HUES64 (cell line): ENCODE measurements around the gene TIMM44.
A peak's percentile ranks its signal among the peaks of the same experiment; 100 is the strongest.

Source experiments
- H3K27ac ChIP-seq: 2 replicates; pipeline ENCODE4 v1.7.0; 2013; ENCODE audit warnings: low read depth, low read length, inconsistent platforms
- H3K27me3 ChIP-seq: 2 replicates; pipeline ENCODE4 v1.6.1; 2013; ENCODE audit warnings: mild to moderate bottlenecking, low read length; ENCODE audit not compliant: insufficient read depth
- H3K36me3 ChIP-seq: 2 replicates; pipeline ENCODE4 v1.6.1; 2013; ENCODE audit warnings: mild to moderate bottlenecking, low read length; ENCODE audit not compliant: insufficient read depth
- H3K4me1 ChIP-seq: 2 replicates; pipeline ENCODE4 v1.6.1; 2013; ENCODE audit warnings: mild to moderate bottlenecking, low read length, moderate library complexity; ENCODE audit not compliant: insufficient read depth
- H3K4me3 ChIP-seq: 2 replicates; pipeline ENCODE4 v1.5.1; 2013; ENCODE audit warnings: mild to moderate bottlenecking, low read length, moderate library complexity
- H3K9ac ChIP-seq: 2 replicates; pipeline ENCODE4 v1.6.1; 2013; ENCODE audit warnings: mild to moderate bottlenecking, low read depth, low read length
- H3K9me3 ChIP-seq: 2 replicates; pipeline ENCODE4 v1.6.1; 2013; ENCODE audit warnings: low read depth, low read length; ENCODE audit not compliant: insufficient read depth
- WGBS: fragments of 150-250, 120-280 bp; methylation state at CpG from one replicate; pipeline ENCODE4 v1.1.7; 2013; ENCODE audit warnings: missing lambda C conversion rate; 5-methylcytosine and 5-hydroxymethylcytosine counted together

The TIMM44 gene

DNA sequence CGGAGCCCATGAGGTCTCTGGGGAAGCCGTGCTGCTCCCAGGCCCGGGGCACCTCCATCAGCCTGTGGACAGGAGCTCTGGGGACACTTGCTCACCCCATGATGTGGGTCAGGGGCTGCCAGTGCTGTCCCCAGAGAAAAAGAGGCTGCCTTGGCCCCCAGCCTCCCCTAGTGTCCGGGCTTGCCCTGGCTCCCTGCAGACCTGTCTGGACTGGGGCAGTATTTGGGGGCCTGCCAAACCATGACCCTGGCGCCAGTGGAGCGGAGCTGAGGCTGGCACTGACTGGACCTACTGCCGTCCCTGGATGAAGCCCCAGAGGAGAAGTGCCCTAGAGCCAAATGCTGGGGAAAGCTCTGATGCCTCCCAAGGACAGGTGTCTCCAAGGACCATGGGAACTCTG lies 31.6 kb upstream of the TIMM44 start:
- Histone ChIP-seq H3K4me1 (no peaks in the 10 kb centered on the region), H3K36me3 (peaks cover 80% of the 10 kb centered on the region), H3K9me3 (no peaks in the 10 kb centered on the region), H3K9ac (no peak overlapping the region), H3K4me3 (no peak overlapping the region), H3K27me3 (no peaks in the 10 kb centered on the region), H3K27ac (no peak overlapping the region)
- WGBS: 96% methylated on average over 7 of the region's 7 CpGs

DNA sequence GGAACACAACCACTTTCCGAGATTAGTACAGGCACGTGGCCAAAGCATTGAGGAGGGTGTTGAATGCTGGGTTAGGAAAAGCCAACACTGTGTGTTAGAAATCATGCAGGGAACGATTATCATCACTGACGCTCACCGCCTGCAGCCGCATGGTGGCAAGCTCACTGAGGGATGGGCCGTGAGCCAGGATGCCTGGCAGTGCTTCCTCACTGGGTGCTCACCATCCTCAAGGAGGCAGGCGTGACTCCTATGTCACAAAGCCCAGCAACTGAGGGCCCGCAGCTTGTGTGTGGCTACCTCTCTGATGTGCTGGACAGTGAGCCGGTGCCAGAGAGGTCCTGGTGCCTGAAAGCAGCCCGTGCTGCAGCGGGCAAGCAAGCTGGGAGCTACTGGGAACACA lies 30.4 kb upstream of the TIMM44 start:
- Histone ChIP-seq H3K4me1 (peaks cover 9% of the 10 kb centered on the region), H3K27ac (no peak overlapping the region), H3K4me3 (no peak overlapping the region), H3K9me3 (no peaks in the 10 kb centered on the region), H3K27me3 (no peaks in the 10 kb centered on the region), H3K36me3 (peaks cover 76% of the 10 kb centered on the region), H3K9ac (0 out of 2 replicates have a peak overlapping the region, but pooled peaks have one; percentile 20)
- 97% methylated on average over 12 of the region's 12 CpGs for WGBS

DNA sequence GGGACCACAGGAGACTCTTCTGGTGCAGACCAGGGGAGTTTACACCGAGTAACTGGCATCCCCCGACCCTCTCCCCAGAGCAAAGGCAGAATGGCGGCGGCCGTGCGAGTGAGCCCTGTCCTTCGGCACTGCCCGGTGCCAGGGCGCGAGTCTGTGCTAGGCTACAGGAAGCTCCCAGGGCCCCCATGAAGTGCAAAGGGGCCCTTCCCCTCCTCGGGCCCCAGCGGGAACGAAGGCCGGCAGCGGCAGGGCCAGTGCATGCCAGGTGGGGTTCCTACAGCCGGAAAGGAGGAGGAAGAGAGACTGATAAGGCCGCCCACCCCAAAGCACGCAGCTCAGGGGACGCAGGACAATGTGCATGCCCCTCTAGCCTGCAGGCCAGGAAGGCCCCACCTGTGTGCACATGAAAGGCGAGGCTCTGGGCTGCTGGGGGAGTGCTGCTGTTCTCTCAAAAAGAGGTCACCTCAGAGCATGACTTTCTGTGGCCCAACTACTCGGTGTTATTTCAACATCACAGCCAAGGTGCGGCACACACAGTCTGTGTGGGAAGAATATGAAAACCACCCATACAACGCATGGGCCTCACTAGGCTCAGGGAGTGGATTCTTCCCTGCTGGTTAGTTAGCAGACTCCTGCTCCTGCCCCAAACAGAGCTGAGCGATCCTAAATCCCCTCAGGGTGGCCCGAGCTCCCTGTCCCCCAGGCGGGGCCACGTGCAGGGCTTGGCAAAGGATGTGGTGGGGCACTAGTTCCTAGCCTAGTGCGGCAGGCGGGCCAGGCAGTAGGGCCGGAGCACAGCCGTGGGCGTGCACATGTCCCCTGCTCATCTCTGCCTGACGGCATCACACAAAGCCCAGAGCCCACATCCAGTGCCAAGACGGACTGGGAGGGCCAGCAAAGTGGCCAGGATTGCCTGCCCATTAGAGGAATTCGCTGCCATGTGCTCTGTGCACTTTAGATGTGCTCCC lies 28.4 kb upstream of the TIMM44 start:
- Histone ChIP-seq H3K9me3 (no peaks in the 10 kb centered on the region), H3K4me1 (peaks cover 12% of the 10 kb centered on the region), H3K4me3 (no peak overlapping the region), H3K9ac (no peak overlapping the region; the same call in 1 of the 2 replicates), H3K36me3 (peaks cover 76% of the 10 kb centered on the region), H3K27me3 (no peaks in the 10 kb centered on the region), H3K27ac (no peak overlapping the region; the same call in 1 of the 2 replicates)
- WGBS: 93% methylated on average over 35 of the region's 35 CpGs

DNA sequence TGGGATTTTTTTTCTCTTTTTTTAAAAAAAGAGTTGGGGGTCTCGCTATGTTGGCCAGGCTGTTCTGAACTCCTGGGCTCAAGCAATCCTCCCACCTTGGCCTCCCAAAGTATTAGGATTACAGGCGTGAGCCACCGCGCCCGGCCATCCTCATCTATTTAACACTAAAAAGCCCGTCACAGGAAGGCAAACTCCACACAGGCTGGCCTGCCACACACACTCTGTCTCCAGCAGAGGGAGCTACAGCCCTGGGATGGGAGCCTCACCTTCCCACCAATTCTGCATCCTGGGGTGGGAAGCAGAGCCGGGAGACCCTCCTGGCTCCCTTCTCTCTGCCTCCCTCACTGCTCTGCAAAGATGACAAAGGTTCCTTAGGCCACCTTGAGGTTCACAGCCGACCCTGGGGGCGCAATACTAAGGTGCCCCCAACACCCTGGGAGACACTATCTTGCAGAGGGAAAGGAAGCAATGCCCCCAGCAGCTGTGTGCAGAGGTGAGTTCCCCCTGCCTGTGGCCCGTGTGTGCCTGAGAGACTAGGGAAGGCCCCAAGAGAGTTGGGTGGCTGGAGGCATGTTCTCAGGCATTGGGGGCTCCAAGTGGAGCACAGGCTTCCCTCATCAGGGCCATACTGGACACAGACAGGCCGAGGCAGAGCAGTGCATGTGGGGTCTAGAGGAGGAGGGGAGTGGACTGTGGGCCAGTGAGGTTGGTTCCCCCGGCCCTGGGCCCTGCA lies 27.4 kb upstream of the TIMM44 start:
- peak overlapping the region; percentile 14; the same call in 1 of the 2 replicates for H3K27ac ChIP-seq
- H3K9ac ChIP-seq: no peak overlapping the region
- no peaks in the 10 kb centered on the region for H3K9me3 ChIP-seq
- WGBS: 80% methylated on average over 12 of the region's 12 CpGs
- no peaks in the 10 kb centered on the region for H3K27me3 ChIP-seq
- H3K36me3 ChIP-seq: peaks cover 80% of the 10 kb centered on the region
- peaks cover 12% of the 10 kb centered on the region for H3K4me1 ChIP-seq
- no peak overlapping the region for H3K4me3 ChIP-seq

DNA sequence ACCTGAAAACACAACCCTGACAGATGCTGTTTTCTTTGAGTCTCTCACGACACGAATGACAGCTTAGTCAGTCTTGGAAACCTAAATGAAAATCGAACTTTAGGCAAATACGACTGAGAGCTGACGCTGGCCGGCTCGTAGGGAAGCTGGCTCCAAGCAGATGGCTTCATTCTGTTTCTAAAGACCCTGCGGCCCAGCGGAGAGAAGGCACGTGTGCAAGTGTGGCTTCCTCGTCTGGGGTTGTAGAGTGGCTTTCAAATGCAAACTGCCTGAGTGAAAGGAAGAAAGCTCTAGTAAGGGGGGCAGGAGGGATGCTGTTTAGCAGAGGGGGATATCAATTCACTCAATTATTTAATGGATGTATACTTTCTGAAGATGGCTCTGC lies 26.1 kb upstream of the TIMM44 start:
- Histone ChIP-seq H3K9ac (peak overlapping the region; percentile 58; the same call in 1 of the 2 replicates), H3K4me3 (no peak overlapping the region), H3K27ac (peak overlapping the region; percentile 79), H3K36me3 (peaks cover 82% of the 10 kb centered on the region), H3K9me3 (no peaks in the 10 kb centered on the region), H3K27me3 (no peaks in the 10 kb centered on the region), H3K4me1 (peaks cover 12% of the 10 kb centered on the region)
- 38% methylated on average over 11 of the region's 11 CpGs for WGBS

DNA sequence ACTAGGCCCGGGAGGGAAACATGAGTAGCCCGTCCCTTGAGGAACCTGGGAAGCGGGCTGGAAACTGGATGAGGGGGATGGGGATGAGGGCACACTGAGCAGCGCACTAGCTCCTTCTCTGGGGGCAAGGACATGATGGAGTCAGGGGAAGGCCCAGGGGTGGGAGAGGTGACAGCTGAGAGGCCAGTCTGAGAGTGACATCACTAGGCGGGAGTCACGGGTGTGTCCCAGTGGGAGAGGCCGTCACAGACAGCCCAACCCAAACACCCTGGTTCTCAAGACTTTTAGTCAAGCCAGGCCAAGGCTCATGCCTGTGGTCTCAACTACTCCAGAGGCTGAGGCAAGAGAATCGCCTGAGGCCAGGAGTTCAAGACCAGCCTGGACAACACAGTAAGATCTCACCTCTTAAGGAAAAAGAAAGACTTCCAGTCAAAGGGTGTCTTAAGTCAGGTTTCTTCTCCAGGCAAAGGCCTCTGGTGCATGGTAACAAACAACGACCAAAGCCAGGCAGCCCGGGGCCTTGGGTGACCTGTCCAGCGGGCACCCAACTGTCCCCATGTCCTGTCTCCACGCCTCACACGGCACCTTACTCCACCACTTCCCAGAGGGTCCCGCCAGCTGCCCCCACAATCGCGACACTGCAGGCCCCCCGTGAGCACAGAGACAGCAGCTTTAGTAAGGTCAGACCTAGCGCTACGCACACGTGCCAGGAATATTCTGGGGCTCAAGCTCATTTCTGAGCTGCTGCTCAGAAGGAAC lies 25.5 kb upstream of the TIMM44 start:
- 91% methylated on average over 20 of the region's 20 CpGs for WGBS
- Histone ChIP-seq H3K36me3 (peaks cover 82% of the 10 kb centered on the region), H3K9ac (peak overlapping the region; percentile 58; the same call in 1 of the 2 replicates), H3K27me3 (no peaks in the 10 kb centered on the region), H3K4me3 (no peak overlapping the region), H3K27ac (peak overlapping the region; percentile 79), H3K4me1 (peaks cover 12% of the 10 kb centered on the region), H3K9me3 (no peaks in the 10 kb centered on the region)

DNA sequence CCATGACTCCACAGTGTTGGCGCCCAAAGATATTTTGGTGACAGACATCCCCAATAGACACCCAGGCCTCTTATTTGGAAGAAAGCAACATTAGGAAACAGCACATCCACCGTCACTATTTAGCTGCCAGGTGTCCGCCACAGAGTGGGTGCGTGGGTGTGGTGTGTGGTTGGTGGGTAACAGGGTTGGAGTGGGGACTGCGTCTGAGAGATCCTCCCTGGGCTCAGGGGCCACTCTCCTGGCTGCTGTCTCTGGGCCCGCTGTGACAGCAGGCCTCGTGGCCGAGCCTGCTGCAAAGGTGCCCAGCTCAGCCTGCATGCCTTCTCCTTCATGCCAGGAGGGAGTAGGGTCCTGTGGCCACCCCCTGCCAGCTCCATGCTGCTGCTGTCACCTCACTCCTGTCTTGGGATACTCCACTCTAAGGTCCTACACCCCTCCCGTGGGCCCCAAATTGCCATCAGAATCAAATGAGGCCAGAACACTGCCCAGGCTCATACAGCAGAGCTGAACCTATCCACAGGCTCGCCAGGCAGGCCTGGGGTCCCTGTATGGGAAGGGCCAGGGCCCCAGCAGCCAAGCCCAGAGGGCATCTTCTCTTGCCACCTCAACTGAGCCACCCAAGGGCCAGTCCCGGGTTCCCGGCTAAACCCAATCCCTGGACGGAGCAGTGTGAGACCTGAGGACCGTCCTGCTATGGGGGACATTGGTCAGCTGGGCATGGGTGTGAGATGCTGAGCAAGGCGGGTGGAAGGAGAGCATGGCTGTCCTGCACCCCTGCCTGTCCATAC lies 24.7 kb upstream of the TIMM44 start:
- Histone ChIP-seq H3K9ac (no peak overlapping the region), H3K36me3 (peaks cover 82% of the 10 kb centered on the region), H3K27ac (no peak overlapping the region), H3K9me3 (no peaks in the 10 kb centered on the region), H3K4me3 (no peak overlapping the region), H3K27me3 (no peaks in the 10 kb centered on the region), H3K4me1 (peaks cover 12% of the 10 kb centered on the region)
- WGBS: 96% methylated on average over 15 of the region's 15 CpGs

DNA sequence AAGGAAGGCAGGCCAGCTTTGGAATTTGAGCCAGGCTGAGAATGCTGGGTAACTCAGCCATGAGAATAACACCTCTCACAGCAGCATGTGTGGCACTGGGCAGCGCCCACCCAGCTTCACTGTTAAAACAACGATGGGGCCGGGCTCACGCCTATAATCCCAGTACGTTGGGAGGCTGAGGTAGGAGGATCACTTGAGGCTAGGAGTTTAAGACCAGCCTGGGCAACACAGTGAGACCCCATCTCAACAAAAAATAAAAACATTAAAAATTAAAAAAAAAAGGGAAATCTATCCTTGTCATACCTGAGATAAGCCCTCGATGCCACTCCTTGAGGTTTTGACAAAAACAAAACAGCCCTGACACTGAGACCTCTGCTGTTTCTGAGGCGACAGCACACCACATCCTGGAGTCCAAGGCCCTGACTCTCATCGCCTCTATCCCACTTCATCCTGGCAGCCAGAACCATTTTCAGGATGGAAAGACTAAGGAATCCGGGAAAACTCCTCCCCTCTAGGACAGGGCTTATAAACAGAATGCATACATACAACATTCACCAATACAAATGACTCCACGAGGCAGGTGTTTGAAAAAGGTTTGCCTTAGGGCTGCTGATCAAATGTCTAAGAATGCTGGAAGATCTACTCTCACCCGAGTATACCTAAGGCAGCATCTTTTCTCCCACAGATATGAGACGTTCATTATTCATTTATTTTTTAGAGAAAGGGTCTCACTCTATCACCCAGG lies 22.6 kb upstream of the TIMM44 start:
- H3K36me3 ChIP-seq: peaks cover 89% of the 10 kb centered on the region
- H3K27ac ChIP-seq: no peak overlapping the region
- H3K9me3 ChIP-seq: no peaks in the 10 kb centered on the region
- peaks cover 12% of the 10 kb centered on the region for H3K4me1 ChIP-seq
- no peak overlapping the region for H3K4me3 ChIP-seq
- H3K9ac ChIP-seq: no peak overlapping the region
- 93% methylated on average over 12 of the region's 12 CpGs for WGBS
- H3K27me3 ChIP-seq: no peaks in the 10 kb centered on the region

DNA sequence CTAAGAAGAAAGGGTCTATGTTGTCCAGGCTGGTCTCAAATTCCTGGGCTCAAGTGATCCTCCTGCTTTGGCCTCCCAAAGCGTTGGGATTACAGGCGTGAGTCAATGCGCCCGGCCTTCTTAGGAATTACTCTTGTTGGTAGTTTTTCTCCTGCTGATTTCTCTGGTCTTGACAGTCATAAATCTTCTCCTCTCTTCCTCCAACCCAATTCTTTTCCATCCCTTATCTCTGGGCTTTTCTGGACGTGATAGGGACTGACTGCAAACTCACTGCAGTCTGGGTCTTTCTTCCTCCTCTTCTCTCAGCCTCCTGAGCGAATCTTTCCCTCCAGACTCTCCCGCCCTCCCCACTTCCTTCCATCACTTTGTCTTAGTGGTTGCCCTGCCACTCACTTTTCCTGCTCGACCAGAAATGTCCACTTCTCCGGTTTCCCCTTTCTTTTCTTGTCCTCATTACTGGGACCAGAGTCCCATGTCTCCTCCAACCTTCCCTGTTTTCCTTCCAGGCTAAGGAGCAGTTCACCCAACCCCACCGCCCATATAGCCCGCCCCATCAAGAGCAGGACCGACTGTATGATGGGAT lies 21.9 kb upstream of the TIMM44 start:
- H3K4me3 ChIP-seq: no peak overlapping the region
- WGBS: 92% methylated on average over 12 of the region's 12 CpGs
- peaks cover 94% of the 10 kb centered on the region for H3K36me3 ChIP-seq
- peaks cover 12% of the 10 kb centered on the region for H3K4me1 ChIP-seq
- no peak overlapping the region for H3K27ac ChIP-seq
- H3K9ac ChIP-seq: no peak overlapping the region
- no peaks in the 10 kb centered on the region for H3K9me3 ChIP-seq
- no peaks in the 10 kb centered on the region for H3K27me3 ChIP-seq
